SK-N-SH (cell line): ENCODE results near the gene TSPAN12. TPM values are rescaled to one million over a fixed set of nuclear protein-coding genes. Genes with fewer than 3 reads are reported as not detected.

Source experiments
- CTCF ChIA-PET: fragments of 300-600, 350-600 bp; formaldehyde crosslinking; extraction: SDS; loops from one replicate; lab custom pipeline; 2021; lab: Yijun Ruan, JAX
- POLR2A ChIA-PET: fragments of 350-600 bp; sonication (Branson Sonifier 250); formaldehyde crosslinking; extraction: SDS; loops from one replicate; lab custom pipeline; 2020; ENCODE audit warnings: antibody characterized with exemption, inconsistent platforms; lab: Yijun Ruan, JAX
- DNase-seq: peaks from one replicate; pipeline ENCODE4 v3.0.0; 2012
- H2AFZ ChIP-seq: fragments of 200-600 bp; sonication (generic); 2 replicates; pipeline ENCODE4 v1.8.1; 2016; ENCODE audit warnings: antibody characterized with exemption, mild to moderate bottlenecking, low read depth
- H3F3A ChIP-seq: fragments of 200-600 bp; sonication (generic); replicated peaks from 2 replicates; pipeline ENCODE3; 2016; ENCODE audit warnings: antibody characterized with exemption, mild to moderate bottlenecking; ENCODE audit not compliant: insufficient read depth
- H3K27ac ChIP-seq, 2 experiments: fragments of 200-500 bp in 1 of 2; fragments of 200-600 bp in 1 of 2; sonication (Bioruptor generic) in 1 of 2; sonication (generic), shearing (Covaris generic) in 1 of 2; 2 replicates each; pipeline versions ENCODE4 v1.5.1 to v1.6.1; 2014 to 2016; ENCODE audit warnings: low read depth in 2 of 2, inconsistent platforms in 1 of 2, low read length in 1 of 2, mild to moderate bottlenecking in 1 of 2, mixed read lengths in 1 of 2
- H3K27me3 ChIP-seq: fragments of 200-600 bp; sonication (generic), shearing (Covaris generic); 2 replicates; pipeline ENCODE4 v1.6.1; 2016; ENCODE audit warnings: mixed run types; ENCODE audit not compliant: insufficient read depth
- H3K36me3 ChIP-seq, 2 experiments: fragments of 200-500 bp in 1 of 2; fragments of 200-600 bp in 1 of 2; sonication (Bioruptor generic) in 1 of 2; sonication (generic) in 1 of 2; replicated peaks in 1 of 2; 2 replicates each; pipeline versions ENCODE3 to v1.5.1; 2014 to 2016; ENCODE audit warnings: low read length in 1 of 2, mild to moderate bottlenecking in 1 of 2; ENCODE audit not compliant: insufficient read depth in 2 of 2, control insufficient read depth in 1 of 2
- H3K4me1 ChIP-seq, 2 experiments: fragments of 200-500 bp in 1 of 2; fragments of 200-600 bp in 1 of 2; sonication (Bioruptor generic) in 1 of 2; sonication (generic), shearing (Covaris generic) in 1 of 2; 2 replicates each; pipeline versions ENCODE4 v1.5.1 to v1.6.1; 2014 to 2016; ENCODE audit warnings: low read depth in 1 of 2, low read length in 1 of 2, mixed run types in 1 of 2; ENCODE audit not compliant: insufficient read depth in 2 of 2, control insufficient read depth in 1 of 2
- H3K4me2 ChIP-seq: fragments of 200-600 bp; sonication (generic), shearing (Covaris generic); 2 replicates; pipeline ENCODE4 v1.6.1; 2017; ENCODE audit warnings: mixed run types
- H3K4me3 ChIP-seq, 2 experiments: fragments of 200-500 bp in 1 of 2; fragments of 200-600 bp in 1 of 2; sonication (Bioruptor generic) in 1 of 2; sonication (generic), shearing (Covaris generic) in 1 of 2; 2 replicates each; pipeline versions ENCODE4 v1.5.1 to v1.8.1; 2014 to 2016; ENCODE audit warnings: low read depth in 2 of 2, inconsistent platforms in 1 of 2, low read length in 1 of 2, mild to moderate bottlenecking in 1 of 2, mixed read lengths in 1 of 2, moderate library complexity in 1 of 2
- H3K79me2 ChIP-seq: fragments of 200-600 bp; sonication (generic); 2 replicates; pipeline ENCODE4 v1.8.1; 2017; ENCODE audit warnings: mild to moderate bottlenecking; ENCODE audit not compliant: insufficient read depth
- H3K9ac ChIP-seq: fragments of 200-600 bp; sonication (generic); 2 replicates; pipeline ENCODE4 v1.6.1; 2017; ENCODE audit warnings: mixed run types
- H3K9me2 ChIP-seq: fragments of 200-600 bp; sonication (generic); 2 replicates; pipeline ENCODE4 v1.6.1; 2017; ENCODE audit warnings: mixed run types
- H3K9me3 ChIP-seq: fragments of 200-600 bp; sonication (generic); 2 replicates; pipeline ENCODE4 v1.6.1; 2017; ENCODE audit warnings: mixed run types, mild to moderate bottlenecking, moderate library complexity
- H4K20me1 ChIP-seq: fragments of 200-600 bp; sonication (generic); 2 replicates; pipeline ENCODE4 v1.6.1; 2017; ENCODE audit warnings: mild to moderate bottlenecking, mixed run types; ENCODE audit not compliant: insufficient read depth
- CTCF ChIP-seq: fragments of 200-600 bp; sonication (generic); IDR thresholded peaks from 2 replicates; pipeline ENCODE4 v1.6.1; 2017; ENCODE audit warnings: antibody characterized with exemption, mild to moderate bottlenecking, moderate library complexity
- ELF1 ChIP-seq: IDR thresholded peaks from 2 replicates; pipeline ENCODE4 v1.4.0; 2012
- EP300 ChIP-seq, 2 experiments: IDR thresholded peaks; 2 replicates each; pipeline versions ENCODE4 v1.4.0 to v1.6.1; 2012; ENCODE audit warnings: borderline replicate concordance in 1 of 2, low read depth in 1 of 2, low read length in 1 of 2
- FOSL2 ChIP-seq: IDR thresholded peaks from 2 replicates; pipeline ENCODE4 v1.4.0; 2012; ENCODE audit warnings: low read depth, mild to moderate bottlenecking, moderate library complexity, borderline replicate concordance
- FOXJ3 ChIP-seq: sonication (generic); formaldehyde crosslinking; IDR thresholded peaks from 2 replicates; pipeline ENCODE4 v1.5.1; 2020; ENCODE audit warnings: mild to moderate bottlenecking, missing genetic modification reagents
- FOXM1 ChIP-seq: IDR thresholded peaks from 2 replicates; pipeline ENCODE4 v1.4.0; 2012; ENCODE audit warnings: low read depth, mild to moderate bottlenecking
- GABPA ChIP-seq: IDR thresholded peaks from 2 replicates; pipeline ENCODE4 v1.4.0; 2012; ENCODE audit warnings: low read depth, mild to moderate bottlenecking
- GATA2 ChIP-seq: sonication (generic); formaldehyde crosslinking; IDR thresholded peaks from 2 replicates; pipeline ENCODE4 v1.5.0; 2020; ENCODE audit warnings: mild to moderate bottlenecking, missing genetic modification reagents
- MAX ChIP-seq: IDR thresholded peaks from 2 replicates; pipeline ENCODE4 v1.4.0; 2012; ENCODE audit warnings: low read depth
- MEF2A ChIP-seq: IDR thresholded peaks from 2 replicates; pipeline ENCODE4 v1.4.0; 2012; ENCODE audit warnings: low read depth, borderline replicate concordance
- NFIC ChIP-seq: IDR thresholded peaks from 2 replicates; pipeline ENCODE4 v1.4.0; 2012; ENCODE audit warnings: borderline replicate concordance
- NRF1 ChIP-seq: IDR thresholded peaks from 2 replicates; pipeline ENCODE4 v1.6.1; 2012; ENCODE audit warnings: low read depth, mild to moderate bottlenecking, low read length
- PBX3 ChIP-seq: IDR thresholded peaks from 2 replicates; pipeline ENCODE4; 2012
- POLR2AphosphoS5 ChIP-seq: IDR thresholded peaks from 2 replicates; pipeline ENCODE4 v1.6.1; 2012; ENCODE audit warnings: low read depth, low read length
- RCOR1 ChIP-seq: fragments of 150-350 bp; IDR thresholded peaks from 2 replicates; pipeline ENCODE4 v1.6.1; 2017; ENCODE audit warnings: antibody characterized with exemption, low read length
- RXRA ChIP-seq: IDR thresholded peaks from 2 replicates; pipeline ENCODE4 v1.4.0; 2012; ENCODE audit warnings: low read depth, mild to moderate bottlenecking, borderline replicate concordance
- SMC3 ChIP-seq: IDR thresholded peaks from 2 replicates; pipeline ENCODE4 v1.6.1; 2012; ENCODE audit warnings: low read depth, low read length, improper control_type of control experiment
- TAF1 ChIP-seq: IDR thresholded peaks from 2 replicates; pipeline ENCODE4 v1.6.1; 2012; ENCODE audit warnings: low read depth, mild to moderate bottlenecking, low read length, moderate library complexity, borderline replicate concordance
- TCF12 ChIP-seq: IDR thresholded peaks from 2 replicates; pipeline ENCODE4 v1.4.0; 2012
- WGBS: methylation state at CpG from one replicate; pipeline ENCODE4 v1.1.6; 2017; ENCODE audit warnings: low lambda C conversion rate; 5-methylcytosine and 5-hydroxymethylcytosine counted together
- polyA plus RNA-seq, 3 experiments: library from polyadenylated mRNA; depleted of rRNA; stranded (reverse); fragments of >200 nt; gene quantifications; 2 replicates each; pipeline ENCODE4 v1.2.3, GENCODE V29; 2012
- TF ChIP-seq, protein P1 (sequence below): fragments of 150-350 bp; IDR thresholded peaks from 2 replicates; pipeline ENCODE4 v1.6.1; 2016; ENCODE audit warnings: mild to moderate bottlenecking, low read depth, low read length
- TF ChIP-seq, protein P2 (sequence below): fragments of 150-350 bp; IDR thresholded peaks from 2 replicates; pipeline ENCODE4 v1.6.1; 2017; ENCODE audit warnings: antibody characterized with exemption, low read length, low read depth, borderline replicate concordance
- TF ChIP-seq, protein P3 (sequence below): IDR thresholded peaks from 2 replicates; pipeline ENCODE4 v1.4.0; 2012; ENCODE audit warnings: low read depth, borderline replicate concordance

Gene TSPAN12
- polyA plus RNA-seq, 1 of the 3 experiments (the other 2 are of a cell fraction), result not detected

GRCh38 chr7:120813546-120814252 lies 44.2 kb downstream of the TSPAN12 start:
- H3K4me3 ChIP-seq, result no peak overlapping the region
- DNase-seq, result no peak
- no peaks in the 10 kb centered on the region for H3K4me1 ChIP-seq
- no peak overlapping the region for H3K4me2 ChIP-seq
- peaks cover 6% of the 10 kb centered on the region; the same call in 1 of the 2 replicates for H3K27me3 ChIP-seq
- 12% methylated on average over 4 of the region's 4 CpGs for WGBS
- no peaks in the 10 kb centered on the region for H3K36me3 ChIP-seq
- H3K9me3 ChIP-seq, result no peaks in the 10 kb centered on the region
- no peaks in the 10 kb centered on the region for H3K79me2 ChIP-seq
- no peaks in the 10 kb centered on the region for H3K9me2 ChIP-seq
- no peak overlapping the region for H3K27ac ChIP-seq
- no peaks in the 10 kb centered on the region for H4K20me1 ChIP-seq
- H3K9ac ChIP-seq, result no peak overlapping the region
- POLR2A ChIA-PET, result no interaction called here
- no peak for TF ChIP-seq TAF1
- no peak for TF ChIP-seq MAX
- TF ChIP-seq GABPA, result no peak
- no peak for TF ChIP-seq NFIC
- TF ChIP-seq, protein P1, sequence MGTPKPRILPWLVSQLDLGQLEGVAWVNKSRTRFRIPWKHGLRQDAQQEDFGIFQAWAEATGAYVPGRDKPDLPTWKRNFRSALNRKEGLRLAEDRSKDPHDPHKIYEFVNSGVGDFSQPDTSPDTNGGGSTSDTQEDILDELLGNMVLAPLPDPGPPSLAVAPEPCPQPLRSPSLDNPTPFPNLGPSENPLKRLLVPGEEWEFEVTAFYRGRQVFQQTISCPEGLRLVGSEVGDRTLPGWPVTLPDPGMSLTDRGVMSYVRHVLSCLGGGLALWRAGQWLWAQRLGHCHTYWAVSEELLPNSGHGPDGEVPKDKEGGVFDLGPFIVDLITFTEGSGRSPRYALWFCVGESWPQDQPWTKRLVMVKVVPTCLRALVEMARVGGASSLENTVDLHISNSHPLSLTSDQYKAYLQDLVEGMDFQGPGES, result no peak
- no peak for TF ChIP-seq SMC3
- TF ChIP-seq MEF2A, result no peak
- no peak for TF ChIP-seq ELF1
- TF ChIP-seq, protein P2, sequence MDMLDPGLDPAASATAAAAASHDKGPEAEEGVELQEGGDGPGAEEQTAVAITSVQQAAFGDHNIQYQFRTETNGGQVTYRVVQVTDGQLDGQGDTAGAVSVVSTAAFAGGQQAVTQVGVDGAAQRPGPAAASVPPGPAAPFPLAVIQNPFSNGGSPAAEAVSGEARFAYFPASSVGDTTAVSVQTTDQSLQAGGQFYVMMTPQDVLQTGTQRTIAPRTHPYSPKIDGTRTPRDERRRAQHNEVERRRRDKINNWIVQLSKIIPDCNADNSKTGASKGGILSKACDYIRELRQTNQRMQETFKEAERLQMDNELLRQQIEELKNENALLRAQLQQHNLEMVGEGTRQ, result no peak
- TF ChIP-seq EP300 (IDR thresholded peaks at IDR 0.05; ENCODE audit: borderline replicate concordance in 1 of 2, low read depth in 1 of 2, low read length in 1 of 2), result no peak
- no peak for TF ChIP-seq RXRA
- no peak for TF ChIP-seq FOXM1
- TF ChIP-seq GATA2, result no peak
- no peak for TF ChIP-seq FOXJ3
- TF ChIP-seq, all 33 proteins: peak for 0
- no peak overlapping the region for H2AFZ ChIP-seq
- no peaks in the 10 kb centered on the region for H3F3A ChIP-seq
- CTCF ChIA-PET, result interaction anchor here (0.6 to 1.8 kb wide), 7 partner anchors 8 to 293 kb away, joined by 3 to 10 read pairs (median 3); no protein-coding TSS in a partner anchor

GRCh38 chr7:120813089-120813488 lies 44.9 kb downstream of the TSPAN12 start:
- H3K4me3 ChIP-seq, result no peak overlapping the region
- CTCF ChIA-PET, result interaction anchor here (0.6 to 1.9 kb wide), 7 partner anchors 9 to 294 kb away, joined by 3 to 10 read pairs (median 3); no protein-coding TSS in a partner anchor
- TF ChIP-seq PBX3 (no peak), NRF1 (no peak), RCOR1 (no peak), FOSL2 (no peak), GATA2 (no peak), CTCF (no peak), POLR2AphosphoS5 (no peak), TCF12 (no peak)
- TF ChIP-seq, protein P3, sequence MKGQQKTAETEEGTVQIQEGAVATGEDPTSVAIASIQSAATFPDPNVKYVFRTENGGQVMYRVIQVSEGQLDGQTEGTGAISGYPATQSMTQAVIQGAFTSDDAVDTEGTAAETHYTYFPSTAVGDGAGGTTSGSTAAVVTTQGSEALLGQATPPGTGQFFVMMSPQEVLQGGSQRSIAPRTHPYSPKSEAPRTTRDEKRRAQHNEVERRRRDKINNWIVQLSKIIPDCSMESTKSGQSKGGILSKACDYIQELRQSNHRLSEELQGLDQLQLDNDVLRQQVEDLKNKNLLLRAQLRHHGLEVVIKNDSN, result no peak

More at GRCh38 chr7:120813089-120813488, 44.9 kb downstream of the TSPAN12 start:
- H3K9ac ChIP-seq, result no peak overlapping the region
- no peak overlapping the region for H3K4me2 ChIP-seq
- POLR2A ChIA-PET, result no interaction called here
- H3K9me2 ChIP-seq, result no peaks in the 10 kb centered on the region
- no peaks in the 10 kb centered on the region for H3K4me1 ChIP-seq
- no peaks in the 10 kb centered on the region for H3F3A ChIP-seq
- H3K27me3 ChIP-seq, result peaks cover 6% of the 10 kb centered on the region; the same call in 1 of the 2 replicates
- H2AFZ ChIP-seq, result no peak overlapping the region
- no peaks in the 10 kb centered on the region for H3K36me3 ChIP-seq
- no peaks in the 10 kb centered on the region for H3K79me2 ChIP-seq
- no peaks in the 10 kb centered on the region for H3K9me3 ChIP-seq
- H3K27ac ChIP-seq, result no peak overlapping the region
- H4K20me1 ChIP-seq, result no peaks in the 10 kb centered on the region
- DNase-seq, result no peak
